Liver (tissue), 9 donors: ENCODE results near the gene NPNT. TPM values are rescaled to one million over a fixed set of nuclear protein-coding genes. Genes with fewer than 3 reads are reported as not detected.

Source experiments
- DNase-seq: peaks from one replicate; pipeline ENCODE4 v3.0.0-alpha.2; 2017; ENCODE audit warnings: low spot score
- H3K27ac ChIP-seq, 2 donors: one replicate each; pipeline ENCODE4 v1.7.0; 2013; ENCODE audit warnings: inconsistent platforms in 2 of 2, low read length in 2 of 2, control low read depth in 1 of 2, low read depth in 1 of 2, mild to moderate bottlenecking in 1 of 2
- H3K27me3 ChIP-seq, 4 donors: one replicate each; pipeline versions ENCODE4 v1.6.1 to v1.7.0; 2013; ENCODE audit warnings: low read length in 3 of 4, inconsistent platforms in 1 of 4, mild to moderate bottlenecking in 1 of 4, moderate library complexity in 1 of 4; ENCODE audit not compliant: control insufficient read depth in 4 of 4, insufficient read depth in 4 of 4
- H3K36me3 ChIP-seq, 4 donors: one replicate each; pipeline versions ENCODE4 v1.6.1 to v1.7.0; 2013; ENCODE audit warnings: low read length in 3 of 4, mild to moderate bottlenecking in 3 of 4, low read depth in 1 of 4, moderate library complexity in 1 of 4; ENCODE audit not compliant: control insufficient read depth in 4 of 4, insufficient read depth in 3 of 4
- H3K4me1 ChIP-seq, 4 donors: one replicate each; pipeline versions ENCODE4 v1.6.1 to v1.7.0; 2013; ENCODE audit warnings: low read length in 3 of 4, mild to moderate bottlenecking in 3 of 4, moderate library complexity in 1 of 4; ENCODE audit not compliant: control insufficient read depth in 4 of 4, insufficient read depth in 4 of 4
- H3K4me3 ChIP-seq, 3 donors: one replicate each; pipeline versions ENCODE4 v1.6.1 to v1.7.0; 2013; ENCODE audit warnings: low read length in 3 of 3, control low read depth in 1 of 3, low read depth in 1 of 3, mild to moderate bottlenecking in 1 of 3
- H3K9ac ChIP-seq, 2 donors: one replicate each; pipeline ENCODE4 v1.7.0; 2013; ENCODE audit warnings: low read length in 2 of 2, mild to moderate bottlenecking in 2 of 2, moderate library complexity in 2 of 2, control low read depth in 1 of 2, low read depth in 1 of 2
- H3K9me3 ChIP-seq, 4 donors: one replicate each; pipeline versions ENCODE4 v1.6.1 to v1.7.0; 2013; ENCODE audit warnings: low read length in 3 of 4; ENCODE audit not compliant: control insufficient read depth in 4 of 4
- ATF3 ChIP-seq: IDR thresholded peaks from 2 replicates; pipeline ENCODE4 v1.6.1; 2016; ENCODE audit warnings: antibody characterized with exemption
- EGR1 ChIP-seq, 2 donors: IDR thresholded peaks; 2 replicates each; pipeline ENCODE4 v1.6.1; 2016 to 2018; ENCODE audit warnings: antibody characterized with exemption in 2 of 2, low read depth in 2 of 2
- FOXA1 ChIP-seq: IDR thresholded peaks from 2 replicates; pipeline ENCODE4 v1.6.1; 2016; ENCODE audit warnings: antibody characterized with exemption
- FOXA2 ChIP-seq: IDR thresholded peaks from 2 replicates; pipeline ENCODE4 v1.6.1; 2016; ENCODE audit warnings: antibody characterized with exemption
- GABPA ChIP-seq, 2 donors: IDR thresholded peaks in 1 of 2; conservative IDR thresholded peaks in 1 of 2; 2 replicates each; pipeline ENCODE4 v1.6.1; 2016; ENCODE audit warnings: antibody characterized with exemption in 2 of 2, mild to moderate bottlenecking in 1 of 2, moderate library complexity in 1 of 2
- HNF4A ChIP-seq, 2 donors: conservative IDR thresholded peaks; 2 replicates each; pipeline ENCODE4 v1.6.1; 2016; ENCODE audit warnings: antibody characterized with exemption in 2 of 2, mild to moderate bottlenecking in 2 of 2
- HNF4G ChIP-seq: IDR thresholded peaks from 2 replicates; pipeline ENCODE4 v1.6.1; 2016; ENCODE audit warnings: antibody characterized with exemption
- JUND ChIP-seq, 2 donors: IDR thresholded peaks; 2 replicates each; pipeline ENCODE4 v1.6.1; 2016; ENCODE audit warnings: antibody characterized with exemption in 2 of 2
- NR2F2 ChIP-seq: IDR thresholded peaks from 2 replicates; pipeline ENCODE4 v1.6.1; 2016; ENCODE audit warnings: antibody characterized with exemption
- RAD21 ChIP-seq, 2 donors: IDR thresholded peaks; 2 replicates each; pipeline ENCODE4 v1.6.1; 2016; ENCODE audit warnings: antibody characterized with exemption in 2 of 2, mild to moderate bottlenecking in 2 of 2
- RXRA ChIP-seq, 2 donors: IDR thresholded peaks; 2 replicates each; pipeline ENCODE4 v1.6.1; 2017 to 2018; ENCODE audit warnings: antibody characterized with exemption in 2 of 2, mild to moderate bottlenecking in 1 of 2
- TAF1 ChIP-seq: conservative IDR thresholded peaks from 2 replicates; pipeline ENCODE4 v1.6.1; 2016; ENCODE audit warnings: antibody characterized with exemption, mild to moderate bottlenecking
- YY1 ChIP-seq: IDR thresholded peaks from 2 replicates; pipeline ENCODE4 v1.6.1; 2016; ENCODE audit warnings: antibody characterized with exemption, mild to moderate bottlenecking
- ZBTB33 ChIP-seq: IDR thresholded peaks from 2 replicates; pipeline ENCODE4 v1.6.1; 2016; ENCODE audit warnings: antibody characterized with exemption
- WGBS: extraction: QIAGEN DNeasy Blood & Tissue Kit; methylation state at CpG from one replicate; pipeline ENCODE4 v1.1.7; 2013; 5-methylcytosine and 5-hydroxymethylcytosine counted together
- polyA plus RNA-seq, 2 donors: library from polyadenylated mRNA; stranded (reverse) in 1 of 2; unstranded in 1 of 2; fragments of 200-250 nt in 1 of 2; fragments of >200 nt in 1 of 2; fragmentation: Nextera tagmentation in 1 of 2; extraction: Ambion mirVana in 1 of 2; gene quantifications; one replicate each; pipeline versions ENCODE4 v1.2.1 to v1.2.3, GENCODE V29; 2013 to 2015
- total RNA-seq, 2 donors: library from RNA; depleted of rRNA; stranded (reverse); fragments of >200 nt; gene quantifications; one replicate each; pipeline ENCODE4 v1.2.3, GENCODE V29; 2014
- TF ChIP-seq, protein P1 (sequence below): IDR thresholded peaks from 2 replicates; pipeline ENCODE4 v1.6.1; 2016; ENCODE audit warnings: antibody characterized with exemption
- TF ChIP-seq, protein P2 (sequence below): fragments of 150-350 bp; IDR thresholded peaks from 2 replicates; pipeline ENCODE4 v1.5.1; 2017; ENCODE audit warnings: improper control_type of control experiment, low read depth, low read length; ENCODE audit not compliant: missing input control
- TF ChIP-seq, protein P3 (sequence below): IDR thresholded peaks from 2 replicates; pipeline ENCODE4 v1.6.1; 2016; ENCODE audit warnings: antibody characterized with exemption, mild to moderate bottlenecking
- donor health status: healthy.
- donor health status: healthy.
- donor health status: healthy.
- donor health status: healthy.
- donor health status: healthy.

NPNT gene
- total and polyA plus RNA-seq, 4 donors, result 1.3 to 4.4 (median 2.0) TPM

GRCh38 chr4:105950701-105951100 lies 55.4 kb downstream of the NPNT start:
- no peaks in the 10 kb centered on the region for H3K4me1 ChIP-seq
- no peak for TF ChIP-seq RAD21 (IDR thresholded peaks at IDR 0.05)
- TF ChIP-seq YY1, result no peak
- no peak for TF ChIP-seq NR2F2
- TF ChIP-seq TAF1, result no peak
- TF ChIP-seq HNF4G, result no peak
- no peak for TF ChIP-seq FOXA2

DNA sequence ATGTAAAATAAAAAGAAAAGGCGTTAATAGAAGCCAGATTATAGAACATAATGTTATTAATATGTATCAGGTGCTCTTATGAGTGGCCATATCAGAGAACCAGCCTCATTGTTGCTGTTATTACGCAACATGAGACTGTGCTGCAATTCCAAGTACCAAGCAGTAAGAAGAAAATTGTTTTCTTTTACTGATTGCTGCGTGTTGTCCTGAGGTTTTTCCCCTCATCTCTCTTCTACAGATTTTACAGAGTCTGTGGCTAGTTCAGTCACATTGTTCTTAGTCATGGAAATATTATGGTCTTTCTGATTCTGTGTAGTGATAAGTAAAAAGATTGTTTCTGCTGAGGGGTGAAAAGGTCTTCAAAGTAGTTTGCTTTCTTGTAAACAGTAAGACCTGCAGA lies 55.9 kb downstream of the NPNT start:
- Histone ChIP-seq H3K36me3 (no peaks in the 10 kb centered on the region), H3K27me3 (peaks cover 0 to 3% (median 0%) of the 10 kb centered on the region in 4 donors), H3K9me3 (peaks cover 0 to 2% (median 0%) of the 10 kb centered on the region in 4 donors), H3K4me3 (no peak overlapping the region), H3K4me1 (no peaks in the 10 kb centered on the region), H3K27ac (no peak overlapping the region), H3K9ac (no peak overlapping the region)
- DNase-seq, result no peak
- TF ChIP-seq GABPA (IDR thresholded peaks at IDR 0.05 in 1 of 2, conservative IDR thresholded peaks at IDR 0.05 in 1 of 2), result no peak
- TF ChIP-seq, protein P1, sequence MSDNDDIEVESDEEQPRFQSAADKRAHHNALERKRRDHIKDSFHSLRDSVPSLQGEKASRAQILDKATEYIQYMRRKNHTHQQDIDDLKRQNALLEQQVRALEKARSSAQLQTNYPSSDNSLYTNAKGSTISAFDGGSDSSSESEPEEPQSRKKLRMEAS, result no peak
- TF ChIP-seq, protein P2, sequence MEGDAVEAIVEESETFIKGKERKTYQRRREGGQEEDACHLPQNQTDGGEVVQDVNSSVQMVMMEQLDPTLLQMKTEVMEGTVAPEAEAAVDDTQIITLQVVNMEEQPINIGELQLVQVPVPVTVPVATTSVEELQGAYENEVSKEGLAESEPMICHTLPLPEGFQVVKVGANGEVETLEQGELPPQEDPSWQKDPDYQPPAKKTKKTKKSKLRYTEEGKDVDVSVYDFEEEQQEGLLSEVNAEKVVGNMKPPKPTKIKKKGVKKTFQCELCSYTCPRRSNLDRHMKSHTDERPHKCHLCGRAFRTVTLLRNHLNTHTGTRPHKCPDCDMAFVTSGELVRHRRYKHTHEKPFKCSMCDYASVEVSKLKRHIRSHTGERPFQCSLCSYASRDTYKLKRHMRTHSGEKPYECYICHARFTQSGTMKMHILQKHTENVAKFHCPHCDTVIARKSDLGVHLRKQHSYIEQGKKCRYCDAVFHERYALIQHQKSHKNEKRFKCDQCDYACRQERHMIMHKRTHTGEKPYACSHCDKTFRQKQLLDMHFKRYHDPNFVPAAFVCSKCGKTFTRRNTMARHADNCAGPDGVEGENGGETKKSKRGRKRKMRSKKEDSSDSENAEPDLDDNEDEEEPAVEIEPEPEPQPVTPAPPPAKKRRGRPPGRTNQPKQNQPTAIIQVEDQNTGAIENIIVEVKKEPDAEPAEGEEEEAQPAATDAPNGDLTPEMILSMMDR, result no peak
- TF ChIP-seq ZBTB33, result no peak
- TF ChIP-seq HNF4G, result no peak
- TF ChIP-seq RXRA (IDR thresholded peaks at IDR 0.05), result no peak
- TF ChIP-seq ATF3, result no peak
- no peak for TF ChIP-seq YY1
- TF ChIP-seq TAF1, result no peak
- TF ChIP-seq JUND (IDR thresholded peaks at IDR 0.05), result no peak
- no peak for TF ChIP-seq NR2F2
- TF ChIP-seq FOXA2, result no peak
- no peak for TF ChIP-seq FOXA1
- TF ChIP-seq EGR1 (IDR thresholded peaks at IDR 0.05; ENCODE audit: low read depth in 2 of 2), result no peak
- TF ChIP-seq HNF4A (conservative IDR thresholded peaks at IDR 0.05), result no peak
- TF ChIP-seq, protein P3, sequence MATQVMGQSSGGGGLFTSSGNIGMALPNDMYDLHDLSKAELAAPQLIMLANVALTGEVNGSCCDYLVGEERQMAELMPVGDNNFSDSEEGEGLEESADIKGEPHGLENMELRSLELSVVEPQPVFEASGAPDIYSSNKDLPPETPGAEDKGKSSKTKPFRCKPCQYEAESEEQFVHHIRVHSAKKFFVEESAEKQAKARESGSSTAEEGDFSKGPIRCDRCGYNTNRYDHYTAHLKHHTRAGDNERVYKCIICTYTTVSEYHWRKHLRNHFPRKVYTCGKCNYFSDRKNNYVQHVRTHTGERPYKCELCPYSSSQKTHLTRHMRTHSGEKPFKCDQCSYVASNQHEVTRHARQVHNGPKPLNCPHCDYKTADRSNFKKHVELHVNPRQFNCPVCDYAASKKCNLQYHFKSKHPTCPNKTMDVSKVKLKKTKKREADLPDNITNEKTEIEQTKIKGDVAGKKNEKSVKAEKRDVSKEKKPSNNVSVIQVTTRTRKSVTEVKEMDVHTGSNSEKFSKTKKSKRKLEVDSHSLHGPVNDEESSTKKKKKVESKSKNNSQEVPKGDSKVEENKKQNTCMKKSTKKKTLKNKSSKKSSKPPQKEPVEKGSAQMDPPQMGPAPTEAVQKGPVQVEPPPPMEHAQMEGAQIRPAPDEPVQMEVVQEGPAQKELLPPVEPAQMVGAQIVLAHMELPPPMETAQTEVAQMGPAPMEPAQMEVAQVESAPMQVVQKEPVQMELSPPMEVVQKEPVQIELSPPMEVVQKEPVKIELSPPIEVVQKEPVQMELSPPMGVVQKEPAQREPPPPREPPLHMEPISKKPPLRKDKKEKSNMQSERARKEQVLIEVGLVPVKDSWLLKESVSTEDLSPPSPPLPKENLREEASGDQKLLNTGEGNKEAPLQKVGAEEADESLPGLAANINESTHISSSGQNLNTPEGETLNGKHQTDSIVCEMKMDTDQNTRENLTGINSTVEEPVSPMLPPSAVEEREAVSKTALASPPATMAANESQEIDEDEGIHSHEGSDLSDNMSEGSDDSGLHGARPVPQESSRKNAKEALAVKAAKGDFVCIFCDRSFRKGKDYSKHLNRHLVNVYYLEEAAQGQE, result no peak
- whole genome bisulfite sequencing, result 53% methylated on average over 3 of the region's 3 CpGs

More at GRCh38 chr4:105950701-105951100, 55.4 kb downstream of the NPNT start:
- H3K4me3 ChIP-seq, result no peak overlapping the region
- H3K27ac ChIP-seq, result no peak overlapping the region
- H3K9ac ChIP-seq, result no peak overlapping the region
- 87% methylated on average over 5 of the region's 5 CpGs for WGBS
- H3K9me3 ChIP-seq, result peaks cover 0 to 2% (median 0%) of the 10 kb centered on the region in 4 donors
- DNase-seq, result no peak
- H3K27me3 ChIP-seq, result peaks cover 0 to 3% (median 0%) of the 10 kb centered on the region in 4 donors
- H3K36me3 ChIP-seq, result no peaks in the 10 kb centered on the region
